GM18502 (cell line): ENCODE results near the gene SRSF10.
A peak's percentile ranks its signal among the peaks of the same experiment; 100 is the strongest.
"Not testable (repeated sequence)": the region's sequence is repeated elsewhere in the genome, so short reads cannot be mapped to it uniquely, and the experiment has no call there.

Source experiments
- ATAC-seq: cut with Tn5 transposase; IDR thresholded peaks from one replicate; pipeline ENCODE4 v1.9.1; 2021; ENCODE audit warnings: mild to moderate bottlenecking; ENCODE audit not compliant: unreplicated experiment, poor library complexity

Gene SRSF10

GRCh38 chr1:23999156-23999671 is 19.1 kb upstream of the SRSF10 start:
- no peak for ATAC-seq

- ATAC-seq = no peak
Measured at GRCh38 chr1:23997812-23998211, 17.7 kb upstream of the SRSF10 start.

GRCh38 chr1:23996700-23997229 is 16.6 kb upstream of the SRSF10 start:
- no peak for ATAC-seq

GRCh38 chr1:23995431-23995837 is 15.3 kb upstream of the SRSF10 start:
- no peak for ATAC-seq

GRCh38 chr1:23992011-23992410 is 11.9 kb upstream of the SRSF10 start:
- not testable (repeated sequence) for ATAC-seq

- ATAC-seq = no peak
Measured at GRCh38 chr1:23989263-23989662, 9.1 kb upstream of the SRSF10 start.

GRCh38 chr1:23987038-23987437 is 6.9 kb upstream of the SRSF10 start:
- ATAC-seq = not testable (repeated sequence)

GRCh38 chr1:23984417-23985186 is 4.5 kb upstream of the SRSF10 start:
- ATAC-seq = no peak

- peak; percentile 41 for ATAC-seq
Measured at GRCh38 chr1:23980728-23981070, 572 bp upstream of the SRSF10 start.

- no peak for ATAC-seq
Measured at GRCh38 chr1:23979387-23979880, 693 bp downstream of the SRSF10 start.

- ATAC-seq = no peak
Measured at GRCh38 chr1:23978805-23979204, 1.3 kb downstream of the SRSF10 start.

- no peak for ATAC-seq
Measured at GRCh38 chr1:23977854-23978191, 2.3 kb downstream of the SRSF10 start.

- no peak for ATAC-seq
Measured at GRCh38 chr1:23977187-23977853, 2.8 kb downstream of the SRSF10 start.

GRCh38 chr1:23967871-23968270 is 12.3 kb downstream of the SRSF10 start:
- ATAC-seq = no peak

GRCh38 chr1:23966973-23967493 is 13.1 kb downstream of the SRSF10 start:
- ATAC-seq = no peak

GRCh38 chr1:23964790-23965740 is 15.1 kb downstream of the SRSF10 start:
- ATAC-seq = no peak

- no peak for ATAC-seq
Measured at GRCh38 chr1:23964235-23964668, 15.9 kb downstream of the SRSF10 start.

GRCh38 chr1:23963617-23964234 is 16.4 kb downstream of the SRSF10 start:
- ATAC-seq = no peak

GRCh38 chr1:23960291-23961020 is 19.7 kb downstream of the SRSF10 start:
- no peak for ATAC-seq
